Thoracic aorta (tissue), 2 donors: ENCODE measurements around the gene IER5L. TPM values are rescaled to one million over a fixed set of nuclear protein-coding genes. Genes with fewer than 3 reads are reported as not detected.
A peak's percentile ranks its signal among the peaks of the same experiment; 100 is the strongest.

ENCODE experiments used
- ATAC-seq: fragments of 150-250 bp; one replicate; pipeline ENCODE4 v1.8.0; 2017; ENCODE audit warnings: low read depth; ENCODE audit not compliant: insufficient number of reproducible peaks, low FRiP score
- DNase-seq: peaks from one replicate; pipeline ENCODE4 v3.0.0-alpha.2; 2020; ENCODE audit warnings: low spot score
- H3K27ac ChIP-seq, 2 donors: fragments of 200-600 bp; sonication (generic); 1 replicate in 1 of 2; 2 replicates in 1 of 2; pipeline ENCODE4 v1.5.1; 2016; ENCODE audit warnings: mild to moderate bottlenecking in 2 of 2, moderate library complexity in 2 of 2
- H3K27me3 ChIP-seq: fragments of 200-600 bp; sonication (generic); replicated peaks from 2 replicates; pipeline ENCODE4 v1.6.0; 2016; ENCODE audit warnings: mild to moderate bottlenecking; ENCODE audit not compliant: insufficient read depth
- H3K36me3 ChIP-seq: fragments of 200-600 bp; sonication (generic); one replicate; pipeline ENCODE4 v1.5.1; 2016
- H3K4me1 ChIP-seq, 2 donors: fragments of 200-600 bp; sonication (generic); 1 replicate in 1 of 2; 2 replicates in 1 of 2; pipeline versions ENCODE4 v1.5.1 to v1.6.0; 2016; ENCODE audit warnings: low read depth in 2 of 2, mild to moderate bottlenecking in 1 of 2; ENCODE audit not compliant: control insufficient read depth in 1 of 2
- H3K4me3 ChIP-seq: fragments of 200-600 bp; sonication (generic); 2 replicates; pipeline ENCODE4 v1.5.1; 2016; ENCODE audit warnings: mild to moderate bottlenecking
- H3K9me3 ChIP-seq: fragments of 200-600 bp; sonication (generic); 2 replicates; pipeline ENCODE4 v1.5.1; 2016
- total RNA-seq, 2 donors: library from RNA; depleted of rRNA; stranded (reverse); fragments of >200 nt; gene quantifications; one replicate each; pipeline versions ENCODE4 v1.1.0 to v1.2.3, GENCODE V29; 2016
- TF ChIP-seq, protein P1 (sequence below): fragments of 200-600 bp; sonication (generic); IDR thresholded peaks from one replicate; pipeline ENCODE4 v1.5.1; 2019; ENCODE audit warnings: antibody characterized with exemption

IER5L gene
- total RNA-seq, 2 donors from 2014 or later, result 65.4 to 81.2 TPM

DNA sequence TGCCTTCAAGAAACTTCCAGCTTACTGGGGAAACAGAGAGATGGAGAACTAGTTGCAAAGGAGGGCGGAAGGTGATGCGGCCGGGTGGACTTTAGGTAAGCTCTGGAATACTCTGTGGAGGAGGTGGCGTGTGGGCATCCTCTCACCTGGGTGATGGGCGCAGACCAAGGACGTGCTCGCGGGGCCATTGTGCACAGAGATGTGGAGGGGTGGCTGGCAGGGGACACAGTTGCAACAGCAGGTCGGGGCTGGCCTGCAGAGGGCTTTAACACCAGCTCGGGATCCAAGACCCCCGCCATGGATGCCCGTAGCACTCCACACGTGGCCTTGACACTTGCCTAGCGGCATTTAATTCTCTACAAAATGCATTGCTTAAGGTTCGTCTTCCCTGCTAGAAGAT, 26.6 kb downstream of the IER5L start:
- no peak for ATAC-seq
- no peak overlapping the region for H3K27ac ChIP-seq
- H3K4me1 ChIP-seq, result peaks cover 10 to 12% of the 10 kb centered on the region in 2 donors
- H3K4me3 ChIP-seq, result no peak overlapping the region
- TF ChIP-seq, protein P1, sequence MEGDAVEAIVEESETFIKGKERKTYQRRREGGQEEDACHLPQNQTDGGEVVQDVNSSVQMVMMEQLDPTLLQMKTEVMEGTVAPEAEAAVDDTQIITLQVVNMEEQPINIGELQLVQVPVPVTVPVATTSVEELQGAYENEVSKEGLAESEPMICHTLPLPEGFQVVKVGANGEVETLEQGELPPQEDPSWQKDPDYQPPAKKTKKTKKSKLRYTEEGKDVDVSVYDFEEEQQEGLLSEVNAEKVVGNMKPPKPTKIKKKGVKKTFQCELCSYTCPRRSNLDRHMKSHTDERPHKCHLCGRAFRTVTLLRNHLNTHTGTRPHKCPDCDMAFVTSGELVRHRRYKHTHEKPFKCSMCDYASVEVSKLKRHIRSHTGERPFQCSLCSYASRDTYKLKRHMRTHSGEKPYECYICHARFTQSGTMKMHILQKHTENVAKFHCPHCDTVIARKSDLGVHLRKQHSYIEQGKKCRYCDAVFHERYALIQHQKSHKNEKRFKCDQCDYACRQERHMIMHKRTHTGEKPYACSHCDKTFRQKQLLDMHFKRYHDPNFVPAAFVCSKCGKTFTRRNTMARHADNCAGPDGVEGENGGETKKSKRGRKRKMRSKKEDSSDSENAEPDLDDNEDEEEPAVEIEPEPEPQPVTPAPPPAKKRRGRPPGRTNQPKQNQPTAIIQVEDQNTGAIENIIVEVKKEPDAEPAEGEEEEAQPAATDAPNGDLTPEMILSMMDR, result no peak
- peaks cover 16% of the 10 kb centered on the region for H3K36me3 ChIP-seq
- no peaks in the 10 kb centered on the region for H3K27me3 ChIP-seq
- no peak for DNase-seq
- H3K9me3 ChIP-seq, result no peaks in the 10 kb centered on the region

DNA sequence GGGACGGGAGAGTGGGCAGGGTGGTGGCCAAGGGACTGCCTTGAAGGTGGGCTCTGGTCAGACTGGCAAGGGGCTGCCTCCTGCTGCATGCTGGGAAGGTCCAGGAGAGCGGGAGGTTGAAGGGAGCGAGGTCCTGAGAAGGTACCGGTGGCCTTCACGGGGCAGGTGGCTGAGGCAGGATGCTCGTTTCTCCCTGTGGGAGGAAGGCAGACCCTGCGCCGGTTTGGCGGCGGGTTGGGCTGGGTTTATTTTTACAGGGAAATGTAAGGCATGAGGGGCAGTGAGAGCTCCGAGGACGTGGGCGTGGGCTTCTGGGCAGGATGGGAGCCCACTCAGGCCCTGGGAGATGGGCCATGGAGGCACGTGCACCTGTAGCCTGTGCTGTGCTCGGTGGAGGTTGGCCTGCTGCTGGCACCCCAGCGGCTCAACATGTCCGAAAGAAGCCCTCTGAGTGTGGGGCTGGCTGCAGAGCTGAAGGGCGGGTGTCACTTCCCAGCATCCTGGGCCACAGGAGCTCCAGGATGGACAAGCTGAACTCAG, 27.3 kb downstream of the IER5L start:
- ATAC-seq, result no peak
- TF ChIP-seq, protein P1, result no peak
- Histone ChIP-seq H3K27me3 (no peaks in the 10 kb centered on the region), H3K27ac (no peak overlapping the region), H3K36me3 (peaks cover 16% of the 10 kb centered on the region), H3K4me1 (peaks cover 17 to 20% of the 10 kb centered on the region in 2 donors), H3K4me3 (no peak overlapping the region), H3K9me3 (no peaks in the 10 kb centered on the region)
- no peak for DNase-seq

DNA sequence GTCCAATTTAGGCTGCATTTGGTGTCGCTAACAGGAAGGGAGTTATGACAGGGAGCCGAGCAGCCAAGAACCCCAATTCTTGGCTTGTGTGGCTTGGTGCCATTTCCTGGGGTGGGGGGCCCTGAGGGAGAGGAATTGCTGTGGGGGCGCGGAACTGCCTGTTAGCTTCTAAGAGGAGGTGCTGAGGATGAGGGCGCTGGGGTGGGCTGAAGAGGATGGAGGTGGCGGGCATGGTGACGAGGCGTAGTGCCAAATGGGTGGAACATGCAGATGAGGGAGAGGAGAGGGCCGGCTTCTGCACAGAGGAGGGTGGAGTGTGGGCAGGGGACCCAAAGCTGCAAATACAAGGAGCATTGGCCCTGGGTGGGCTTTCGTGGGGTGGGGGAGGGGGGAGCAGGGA, 27.9 kb downstream of the IER5L start:
- Histone ChIP-seq H3K9me3 (no peaks in the 10 kb centered on the region), H3K4me1 (peaks cover 24 to 26% of the 10 kb centered on the region in 2 donors), H3K36me3 (peaks cover 16% of the 10 kb centered on the region), H3K27me3 (no peaks in the 10 kb centered on the region), H3K27ac (peak overlapping the region in 1 of 2 donors; percentile 19), H3K4me3 (no peak overlapping the region)
- DNase-seq, result no peak
- ATAC-seq, result no peak
- TF ChIP-seq, protein P1, result no peak

DNA sequence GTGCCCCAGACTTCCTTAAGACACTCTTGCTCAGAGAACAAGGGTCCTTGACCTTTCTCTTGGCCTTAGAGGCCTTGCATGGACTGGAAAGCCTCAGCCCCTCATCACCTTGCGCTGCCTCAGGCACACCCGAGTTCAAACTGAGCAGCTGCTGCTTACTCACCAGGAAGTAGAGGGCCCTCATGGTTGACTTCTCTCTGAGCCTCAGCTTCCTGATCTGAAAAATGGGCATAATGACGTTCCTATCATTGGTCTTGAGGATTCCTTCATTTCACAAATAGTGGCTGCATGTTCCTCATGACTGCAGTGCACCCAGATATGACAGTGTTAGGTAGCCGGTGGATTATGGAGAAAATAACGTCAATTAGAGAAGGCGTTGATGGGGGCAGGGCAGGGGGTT, 28.6 kb downstream of the IER5L start:
- TF ChIP-seq, protein P1, result no peak
- no peak for DNase-seq
- no peak for ATAC-seq
- Histone ChIP-seq H3K4me1 (peaks cover 25 to 33% of the 10 kb centered on the region in 2 donors), H3K4me3 (no peak overlapping the region), H3K36me3 (peaks cover 16% of the 10 kb centered on the region), H3K27ac (peak overlapping the region in 1 of 2 donors; percentile 19), H3K27me3 (no peaks in the 10 kb centered on the region), H3K9me3 (no peaks in the 10 kb centered on the region)

DNA sequence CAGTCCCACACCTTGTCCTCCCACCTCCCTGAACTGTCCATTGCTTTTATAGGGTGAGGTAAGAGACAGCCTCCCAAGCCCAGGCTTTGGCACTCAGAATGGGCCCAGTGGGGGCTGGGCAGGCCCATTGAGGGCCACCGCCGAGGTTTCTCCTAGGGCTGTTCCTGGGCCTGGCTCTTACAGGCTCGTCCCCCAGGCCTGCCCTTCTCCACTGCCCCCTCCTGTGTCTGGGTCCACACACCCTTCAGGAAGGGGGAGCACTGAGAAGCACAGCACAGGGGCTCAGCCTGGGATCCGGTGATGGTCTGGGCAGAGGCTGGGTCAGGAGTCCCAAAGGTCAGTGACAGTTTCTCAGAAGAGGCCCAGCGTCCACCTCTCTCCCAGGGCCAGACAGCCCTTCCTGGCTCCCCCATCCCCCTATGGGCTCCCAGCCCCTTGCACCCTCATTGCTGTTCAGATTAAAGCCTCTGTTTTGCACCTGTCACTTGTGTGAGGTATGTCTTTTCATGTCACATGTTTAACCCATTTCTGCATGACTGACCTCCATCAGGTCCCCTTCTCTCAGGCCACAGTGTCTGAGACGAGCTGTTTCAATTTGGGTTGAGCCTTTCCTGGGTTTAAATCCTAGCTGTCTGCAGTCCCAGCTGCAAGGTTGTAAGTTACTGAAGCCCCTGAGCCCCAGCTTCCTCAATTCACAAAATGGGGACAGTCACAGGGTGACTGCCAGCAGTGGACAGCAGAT, 29.4 kb downstream of the IER5L start:
- Histone ChIP-seq H3K36me3 (peaks cover 16% of the 10 kb centered on the region), H3K27ac (peak overlapping the region; percentile 19 to 25), H3K4me3 (no peak overlapping the region), H3K9me3 (no peaks in the 10 kb centered on the region), H3K27me3 (no peaks in the 10 kb centered on the region), H3K4me1 (peaks cover 30 to 41% of the 10 kb centered on the region in 2 donors)
- DNase-seq (no peak), ATAC-seq (no peak)
- TF ChIP-seq, protein P1, result no peak
